ENCODE measurements around the gene NXPH4. TPM values are rescaled to one million over a fixed set of nuclear protein-coding genes. Genes with fewer than 3 reads are reported as not detected.

Gene NXPH4
- polyA plus RNA-seq, 3 donors = 2.0 to 4.5 (median 3.4) TPM

Other genes starting within 250 kb of the NXPH4 start
- gene ZBTB39, start 210.2 kb upstream of the NXPH4 start, polyA plus RNA-seq = 1 to 10 TPM; 1.2 to 2.2 (median 1.7) TPM
- gene TAC3, start 200.3 kb upstream of the NXPH4 start, polyA plus RNA-seq = not detected
- gene MYO1A, start 166.7 kb upstream of the NXPH4 start, polyA plus RNA-seq = 1 to 10 TPM in 1 of 3 donors, under 1 TPM in 2; 0.08 to 1.5 (median 0.11) TPM
- gene NEMP1, start 138.0 kb upstream of the NXPH4 start, polyA plus RNA-seq = 1 to 10 TPM; 1.7 to 2.3 (median 1.8) TPM
- 10 to 100 TPM in 2 of 3 donors, 1 to 10 TPM in 1; 3.9 to 26.9 (median 17.1) TPM for gene NAB2, start 127.7 kb upstream of the NXPH4 start, polyA plus RNA-seq
- gene STAT6, start 105.4 kb upstream of the NXPH4 start, polyA plus RNA-seq = 100 to 1,000 TPM in 2 of 3 donors, 10 to 100 TPM in 1; 57.2 to 170 (median 120) TPM
- gene LRP1, start 88.3 kb upstream of the NXPH4 start, polyA plus RNA-seq = 100 to 1,000 TPM in 2 of 3 donors, 10 to 100 TPM in 1; 28.1 to 414 (median 116) TPM
- not detected for gene LRP1-AS, start 69.2 kb upstream of the NXPH4 start, polyA plus RNA-seq
- gene SHMT2, start 12.9 kb downstream of the NXPH4 start, polyA plus RNA-seq = 10 to 100 TPM; 39.3 to 71.7 (median 60.8) TPM
- gene STAC3, start 34.4 kb downstream of the NXPH4 start, polyA plus RNA-seq = 1 to 10 TPM in 2 of 3 donors, under 1 TPM in 1; 0.72 to 4.5 (median 1.8) TPM
- gene R3HDM2, start 214.2 kb downstream of the NXPH4 start, polyA plus RNA-seq = 10 to 100 TPM; 11.7 to 24.2 (median 18.1) TPM
- gene INHBC, start 218.0 kb downstream of the NXPH4 start, polyA plus RNA-seq = under 1 TPM in 1 of 3 donors, not detected in 2; 0.03 TPM
- not detected for gene INHBE, start 238.5 kb downstream of the NXPH4 start, polyA plus RNA-seq
- under 1 TPM; 0.11 to 0.25 (median 0.18) TPM for gene GLI1, start 243.0 kb downstream of the NXPH4 start, polyA plus RNA-seq